NCI-H1105 treated with DMSO at 0.1 percent for 48 hours (cell line): Measurements from ENCODE around the gene TIMM23.

ENCODE experiments used
- DNase-seq: peaks from one replicate; lab custom pipeline; 2025; lab: John Stamatoyannopoulos, UW

TIMM23 gene

DNA sequence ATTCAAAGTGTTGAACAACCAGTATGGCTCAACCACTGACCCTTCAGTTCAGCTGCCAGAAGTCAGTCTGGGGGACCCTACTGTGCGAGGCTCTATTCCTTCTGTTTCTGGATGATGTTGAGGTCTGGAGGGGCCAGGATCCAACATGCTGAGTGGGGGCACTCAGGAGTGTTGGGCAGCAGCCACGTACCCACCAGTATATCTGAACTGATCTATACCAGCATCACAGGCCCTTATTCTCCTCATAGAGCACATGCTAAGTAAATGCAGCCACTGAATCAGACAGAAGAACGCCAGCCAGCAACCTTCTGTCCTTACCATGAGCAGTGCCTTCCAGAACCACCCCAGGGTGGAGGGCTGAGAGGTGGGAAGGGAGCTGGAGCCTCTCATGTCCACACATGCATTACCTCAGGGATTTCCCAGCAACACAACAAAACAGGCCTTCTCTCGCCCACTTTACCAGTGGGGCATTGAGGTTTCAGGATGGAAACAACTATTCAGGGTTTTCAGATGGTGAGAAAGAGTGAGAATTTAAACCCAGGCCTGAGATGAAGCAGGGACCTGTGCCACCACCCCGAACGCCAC, 80.6 kb downstream of the TIMM23 start:
- DNase-seq, result no peak
